Ishikawa (cell line): ENCODE results near the gene IL23R.

Source experiments
- CREB1 ChIP-seq: IDR thresholded peaks from 2 replicates; pipeline ENCODE4 v1.6.1; 2012; ENCODE audit warnings: low read depth
- EP300 ChIP-seq: IDR thresholded peaks from 2 replicates; pipeline ENCODE4 v1.6.1; 2012; ENCODE audit warnings: borderline replicate concordance
- FOXM1 ChIP-seq: IDR thresholded peaks from 2 replicates; pipeline ENCODE4 v1.6.1; 2012; ENCODE audit warnings: low read depth, borderline replicate concordance
- MAX ChIP-seq: IDR thresholded peaks from 2 replicates; pipeline ENCODE4 v1.6.1; 2012
- YY1 ChIP-seq: IDR thresholded peaks from 2 replicates; pipeline ENCODE4 v1.6.1; 2012; ENCODE audit warnings: low read depth

DNA sequence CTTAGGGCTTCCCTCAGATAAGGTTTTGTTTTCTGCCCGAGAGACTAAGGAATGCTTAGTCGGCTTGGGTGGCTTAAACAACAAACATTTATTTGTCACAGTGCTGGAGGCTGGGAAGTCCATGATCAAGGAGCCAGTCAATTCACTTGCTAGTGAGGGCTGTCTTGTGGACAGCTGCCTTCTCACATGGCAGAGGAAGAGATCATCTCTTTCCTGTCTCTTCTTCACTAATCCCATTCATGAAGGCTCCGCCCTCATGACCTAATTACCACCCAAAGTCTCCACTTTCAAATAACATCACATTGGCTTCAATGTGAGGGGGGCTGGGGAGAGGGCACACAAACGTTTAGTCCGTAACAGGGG lies 90.9 kb downstream of the IL23R start:
- TF ChIP-seq YY1 (no peak), EP300 (no peak), MAX (no peak), FOXM1 (no peak), CREB1 (no peak)
